OCI-M2 (cell line): ENCODE data around the gene CAMK1D.
"Not testable (repeated sequence)": the region's sequence is repeated elsewhere in the genome, so short reads cannot be mapped to it uniquely, and the experiment has no call there.

Experiments used
- DNase-seq: peaks from one replicate; lab custom pipeline; 2025; ENCODE audit not compliant: unreplicated experiment; lab: John Stamatoyannopoulos, UW

Gene CAMK1D

DNA sequence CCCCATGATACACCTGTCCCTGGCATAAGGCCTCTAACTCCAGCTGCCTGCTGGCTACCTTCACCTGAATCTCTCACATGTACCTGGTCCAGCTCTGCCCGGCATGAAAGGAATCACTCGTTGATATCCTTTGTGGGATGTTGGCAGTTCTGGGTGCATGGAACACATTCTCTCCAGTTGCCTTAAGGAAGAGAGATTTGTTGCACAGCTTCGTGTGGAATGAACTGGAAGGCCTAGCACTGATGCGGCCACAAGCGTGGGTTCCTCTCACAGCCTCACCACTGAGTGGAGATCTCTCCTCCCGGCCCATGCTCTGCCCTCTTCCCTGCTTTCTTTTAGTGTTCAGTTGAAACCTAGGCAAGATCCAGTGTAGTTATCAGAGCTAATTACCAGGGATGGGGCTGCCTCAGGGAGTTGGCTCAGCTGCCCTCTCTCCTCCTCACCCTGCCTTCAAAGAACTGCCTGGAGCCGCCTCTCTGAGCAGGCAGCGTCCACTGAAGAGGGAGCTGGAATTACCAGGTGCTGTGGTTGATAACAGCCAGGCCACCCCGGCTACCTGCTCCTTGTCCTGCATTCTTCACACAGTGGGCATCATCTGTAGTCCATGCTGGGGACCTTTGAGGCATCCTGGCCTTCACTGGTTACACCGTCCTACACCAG, 457.9 kb downstream of the CAMK1D start:
- DNase-seq = no peak

DNA sequence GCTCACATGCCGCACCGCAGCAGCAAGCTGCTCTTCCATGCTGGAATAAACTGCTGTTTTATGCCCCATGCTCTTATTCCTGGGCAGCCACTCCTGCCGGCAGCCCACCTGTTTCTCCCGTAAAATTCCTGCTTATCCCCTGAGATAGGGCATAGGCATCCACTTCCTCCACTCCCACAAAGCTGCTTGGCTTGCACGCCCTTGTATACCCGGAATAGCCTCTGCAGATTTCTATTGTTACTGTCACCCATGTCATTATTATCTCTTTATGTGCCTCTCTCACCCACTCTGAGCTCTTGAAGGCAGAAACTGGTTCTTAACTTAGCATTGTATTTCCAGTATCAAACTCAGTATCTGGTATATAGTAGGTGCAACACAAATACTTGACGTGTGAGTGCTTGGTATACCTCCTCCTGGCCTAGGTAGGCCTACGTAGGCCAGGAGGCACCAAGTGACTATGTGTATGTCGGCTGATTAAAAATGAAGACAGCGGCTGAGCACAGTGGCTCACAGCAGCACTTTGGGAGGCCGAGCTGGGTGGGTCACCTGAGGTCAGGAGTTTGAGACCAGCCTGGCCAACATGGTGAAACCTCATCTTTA, 458.8 kb downstream of the CAMK1D start:
- DNase-seq = no peak

DNA sequence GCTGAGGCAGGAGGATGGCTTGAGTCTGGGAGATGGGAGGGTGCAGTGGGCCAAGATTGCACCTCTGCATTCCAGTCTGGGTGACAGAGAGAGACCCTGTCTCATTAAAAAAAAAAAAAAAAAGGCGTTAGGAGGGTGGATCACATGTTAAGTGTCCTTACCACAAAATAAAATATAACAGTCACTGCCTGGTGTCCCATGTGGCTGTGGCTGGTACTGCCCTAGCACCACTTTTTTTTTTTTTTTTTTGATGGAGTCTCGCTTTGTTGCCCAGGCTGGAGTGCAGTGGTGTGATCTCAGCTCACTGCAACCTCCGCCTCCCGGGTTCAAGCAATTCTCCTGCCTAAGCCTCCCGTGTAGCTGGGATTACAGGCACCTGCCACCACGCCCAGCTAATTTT, 460.7 kb downstream of the CAMK1D start:
- not testable (repeated sequence) for DNase-seq

DNA sequence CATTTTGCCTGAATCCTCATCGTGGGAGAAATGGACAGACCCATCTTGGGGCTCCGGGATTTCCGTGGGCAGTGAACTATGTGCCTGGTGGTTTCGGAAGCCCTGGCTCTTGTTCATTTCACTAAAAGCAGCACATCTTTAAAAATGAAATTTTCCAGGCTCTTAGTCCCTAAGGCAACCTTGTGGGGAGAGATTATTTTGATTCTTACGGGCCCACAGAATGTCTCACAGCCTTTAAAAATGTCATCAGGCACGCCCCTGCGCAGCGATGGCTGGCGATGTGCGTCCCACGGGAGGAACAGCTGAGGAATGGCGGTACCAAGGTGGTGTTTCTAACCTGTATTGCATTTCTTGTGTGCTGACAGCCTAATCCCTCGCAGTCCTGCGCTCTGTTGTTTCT, 462.5 kb downstream of the CAMK1D start:
- DNase-seq = no peak

DNA sequence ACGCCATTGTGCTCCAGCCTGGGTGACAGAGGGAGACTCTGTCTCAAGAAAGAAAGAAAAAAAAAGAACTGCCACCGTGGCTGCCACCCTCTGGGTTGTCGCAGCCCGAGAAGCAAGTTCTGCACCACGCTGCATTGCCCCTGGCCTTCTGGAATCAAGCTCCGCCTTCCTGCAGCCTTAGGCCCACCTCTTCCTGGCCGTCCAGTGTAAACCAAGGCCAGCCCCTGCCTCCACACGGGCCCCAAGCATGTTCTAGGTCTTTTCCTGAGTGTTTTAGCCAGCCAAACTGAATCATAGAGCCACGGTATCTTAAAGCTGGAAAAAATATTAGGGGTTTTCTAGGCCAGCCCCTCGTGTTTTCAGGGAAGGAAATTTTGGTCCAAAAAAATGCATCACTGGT, 463.2 kb downstream of the CAMK1D start:
- no peak for DNase-seq

DNA sequence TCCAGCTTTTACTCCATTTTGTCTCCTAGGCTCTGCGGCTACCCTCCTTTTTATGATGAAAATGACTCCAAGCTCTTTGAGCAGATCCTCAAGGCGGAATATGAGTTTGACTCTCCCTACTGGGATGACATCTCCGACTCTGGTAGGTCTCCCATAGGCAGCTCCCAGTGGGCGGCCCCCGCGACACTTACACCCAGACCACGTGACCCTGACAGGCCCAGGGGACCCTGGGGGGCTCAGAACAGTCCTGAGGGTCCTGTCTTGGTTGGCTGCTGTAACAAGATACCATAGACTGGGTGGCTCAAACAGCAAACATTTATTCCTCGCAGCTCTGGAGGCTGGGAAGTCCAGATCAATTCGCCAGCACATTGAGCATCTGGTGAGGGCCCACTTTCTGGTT, 464.8 kb downstream of the CAMK1D start:
- no peak for DNase-seq

DNA sequence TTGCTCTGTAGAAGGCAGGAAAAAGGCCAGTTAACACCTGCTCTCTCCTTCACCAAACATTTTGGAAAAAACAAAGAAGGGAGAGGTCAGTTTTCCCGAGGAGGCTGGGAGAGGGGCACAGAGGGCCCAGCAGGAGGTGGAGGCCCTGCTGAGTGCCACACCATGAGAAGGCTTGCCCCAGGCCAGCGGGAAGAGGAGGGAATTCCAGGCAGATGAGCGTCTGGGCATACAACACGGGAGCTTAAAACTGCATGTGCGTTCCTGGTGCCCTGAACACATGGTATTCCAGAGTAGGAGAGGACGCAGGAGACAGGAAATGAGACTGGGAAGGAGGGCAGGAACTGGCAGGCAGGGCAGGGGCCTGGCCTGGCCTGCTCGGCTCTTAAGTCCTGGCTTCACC, 469.7 kb downstream of the CAMK1D start:
- DNase-seq = no peak

DNA sequence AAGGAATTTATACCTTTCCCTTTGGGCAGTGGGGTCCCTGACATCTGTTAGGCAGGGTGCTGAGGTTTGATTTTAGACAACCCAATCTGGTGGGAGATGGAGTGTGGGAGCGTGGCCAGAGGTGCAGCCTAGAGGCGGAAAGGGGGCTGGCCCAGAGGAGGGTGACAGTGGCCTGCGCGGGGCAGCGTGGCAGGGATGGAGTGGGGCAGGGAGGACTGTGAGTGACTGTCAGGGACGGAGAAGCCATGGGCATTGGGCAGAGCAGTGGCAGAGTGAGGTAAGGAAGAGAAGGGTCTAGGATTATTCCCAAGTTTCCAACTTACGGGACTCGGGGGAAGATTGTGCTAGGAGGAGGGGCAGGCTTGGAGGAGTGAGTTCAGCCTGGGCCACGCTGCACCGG, 470.3 kb downstream of the CAMK1D start:
- no peak for DNase-seq

DNA sequence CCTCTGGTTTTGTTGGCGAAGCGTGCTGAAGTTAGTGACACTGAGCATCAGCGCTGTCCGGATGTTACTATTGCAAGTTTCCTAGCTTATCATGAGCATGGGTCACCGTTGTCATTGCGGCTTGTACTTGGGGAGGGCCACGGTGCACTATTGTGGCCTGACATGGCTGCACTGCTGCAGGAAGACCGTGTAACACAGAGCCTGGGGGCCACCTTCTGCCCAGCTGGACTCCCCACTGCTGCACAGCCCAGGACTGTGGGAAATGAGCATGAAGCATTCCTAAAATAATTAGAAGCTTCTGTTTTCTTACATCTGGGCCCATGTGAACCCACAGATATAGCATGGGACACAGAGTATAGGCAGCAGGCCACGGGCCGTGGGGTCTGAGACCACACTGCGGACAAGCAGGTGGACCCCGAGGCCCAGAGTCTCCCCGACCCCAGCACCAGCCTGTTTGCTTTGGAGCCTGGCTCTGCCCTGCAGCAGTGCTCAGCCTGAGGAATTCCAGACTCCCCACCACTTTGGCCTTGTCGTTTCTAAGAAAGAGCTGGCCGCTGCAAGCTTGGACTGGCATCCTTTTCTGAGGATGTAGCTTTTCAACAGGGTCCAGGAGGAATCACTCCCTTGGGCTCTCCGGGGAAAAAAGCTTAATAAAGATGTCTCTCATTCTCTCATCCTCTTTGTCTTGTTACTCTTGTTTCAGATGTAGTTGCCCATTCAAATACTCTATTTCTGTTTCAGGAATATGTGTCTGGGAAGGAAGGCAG, 473.0 kb downstream of the CAMK1D start:
- no peak for DNase-seq

DNA sequence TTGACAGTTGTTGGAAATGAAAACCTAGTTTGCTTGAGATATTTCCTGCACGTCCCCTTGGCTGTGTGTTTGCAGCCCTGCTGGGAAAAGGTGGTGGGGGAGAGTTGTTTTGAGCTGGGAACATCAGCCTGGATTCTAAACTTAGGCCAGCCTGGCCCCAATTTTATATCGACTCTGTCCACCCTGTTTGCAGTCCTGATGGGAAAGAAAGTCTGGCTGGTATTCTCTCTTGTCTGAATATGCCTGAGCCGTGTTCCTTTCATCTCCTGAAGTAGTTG, 473.5 kb downstream of the CAMK1D start:
- no peak for DNase-seq

DNA sequence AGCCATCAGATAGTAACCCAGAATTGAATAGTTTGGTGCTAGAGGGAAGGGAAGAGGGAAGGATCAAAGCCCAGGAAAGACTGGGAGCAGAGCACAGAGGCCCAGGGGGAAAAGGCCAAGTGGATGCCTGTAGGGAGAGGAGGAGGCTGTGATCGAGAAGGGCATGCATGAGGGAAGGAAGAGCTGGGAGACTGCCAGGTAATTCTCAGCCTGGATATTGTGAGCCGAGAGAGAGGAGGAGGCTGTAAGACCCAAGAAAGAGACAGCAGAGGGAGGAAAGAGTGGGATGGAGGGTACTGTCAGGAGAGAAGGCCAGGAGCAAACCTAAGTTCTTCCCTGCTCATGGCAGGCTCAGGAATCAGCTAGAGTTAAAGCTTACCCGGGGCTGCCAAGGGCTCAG, 474.0 kb downstream of the CAMK1D start:
- no peak for DNase-seq

DNA sequence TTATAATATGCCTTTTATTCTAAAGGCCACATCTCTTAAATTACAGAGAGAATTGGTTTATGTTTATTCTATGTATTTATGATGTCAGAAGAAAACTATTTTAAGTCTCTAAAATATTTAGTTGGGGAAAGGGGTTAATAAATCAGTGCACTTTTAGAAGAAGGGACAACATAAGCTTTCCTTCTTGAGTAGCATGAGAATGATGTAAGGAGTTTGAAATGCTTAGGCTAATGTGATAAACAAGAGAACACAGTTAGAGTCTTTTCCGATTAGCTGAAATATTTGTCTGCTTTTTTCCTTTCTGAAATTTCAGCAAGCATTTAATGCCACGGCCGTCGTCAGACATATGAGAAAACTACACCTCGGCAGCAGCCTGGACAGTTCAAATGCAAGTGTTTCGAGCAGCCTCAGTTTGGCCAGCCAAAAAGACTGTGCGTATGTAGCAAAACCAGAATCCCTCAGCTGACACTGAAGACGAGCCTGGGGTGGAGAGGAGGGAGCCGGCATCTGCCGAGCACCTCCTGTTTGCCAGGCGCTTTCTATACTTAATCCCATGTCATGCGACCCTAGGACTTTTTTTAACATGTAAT, 476.0 kb downstream of the CAMK1D start:
- DNase-seq = no peak

DNA sequence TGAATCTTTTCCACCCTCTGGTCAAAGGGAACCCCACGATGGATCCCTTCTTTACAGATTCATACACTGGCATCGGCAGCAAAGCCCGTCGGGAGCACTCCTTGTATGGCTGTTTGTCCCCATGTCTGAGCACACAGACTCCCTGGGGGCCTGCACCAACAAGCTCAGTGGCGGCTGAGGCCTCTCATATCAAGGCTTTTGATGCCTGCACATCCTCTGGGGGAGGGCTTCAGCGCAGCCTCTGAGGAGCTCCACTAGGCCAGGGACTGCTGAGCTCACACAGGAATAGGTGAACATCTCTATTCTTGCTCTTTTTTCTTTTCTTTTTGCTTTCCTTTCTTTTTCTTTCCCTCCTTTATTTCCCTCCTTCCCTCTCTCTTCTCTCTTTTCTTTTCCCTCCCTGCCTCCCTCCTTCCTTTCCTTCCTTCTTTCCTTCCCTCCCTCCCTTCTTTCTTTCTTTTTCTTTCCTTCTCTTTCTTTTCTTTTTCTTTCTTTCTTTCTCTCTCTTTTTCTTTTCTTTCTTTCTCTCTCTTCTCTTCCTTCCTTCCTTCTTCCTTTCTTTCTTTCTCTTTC, 477.5 kb downstream of the CAMK1D start:
- no peak for DNase-seq

DNA sequence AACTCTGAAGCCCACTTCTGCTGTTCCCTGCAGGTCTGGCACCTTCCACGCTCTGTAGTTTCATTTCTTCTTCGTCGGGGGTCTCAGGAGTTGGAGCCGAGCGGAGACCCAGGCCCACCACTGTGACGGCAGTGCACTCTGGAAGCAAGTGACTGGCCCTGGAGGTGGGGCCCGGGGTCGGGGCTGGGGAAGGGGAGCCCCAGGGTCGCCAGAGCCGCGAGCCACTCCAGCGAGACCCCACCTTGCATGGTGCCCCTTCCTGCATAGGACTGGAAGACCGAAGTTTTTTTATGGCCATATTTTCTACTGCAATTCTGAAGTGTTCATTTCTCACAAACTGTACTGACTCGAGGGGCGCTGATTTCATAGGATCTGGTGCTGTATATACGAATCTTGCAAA, 479.4 kb downstream of the CAMK1D start:
- DNase-seq = no peak

DNA sequence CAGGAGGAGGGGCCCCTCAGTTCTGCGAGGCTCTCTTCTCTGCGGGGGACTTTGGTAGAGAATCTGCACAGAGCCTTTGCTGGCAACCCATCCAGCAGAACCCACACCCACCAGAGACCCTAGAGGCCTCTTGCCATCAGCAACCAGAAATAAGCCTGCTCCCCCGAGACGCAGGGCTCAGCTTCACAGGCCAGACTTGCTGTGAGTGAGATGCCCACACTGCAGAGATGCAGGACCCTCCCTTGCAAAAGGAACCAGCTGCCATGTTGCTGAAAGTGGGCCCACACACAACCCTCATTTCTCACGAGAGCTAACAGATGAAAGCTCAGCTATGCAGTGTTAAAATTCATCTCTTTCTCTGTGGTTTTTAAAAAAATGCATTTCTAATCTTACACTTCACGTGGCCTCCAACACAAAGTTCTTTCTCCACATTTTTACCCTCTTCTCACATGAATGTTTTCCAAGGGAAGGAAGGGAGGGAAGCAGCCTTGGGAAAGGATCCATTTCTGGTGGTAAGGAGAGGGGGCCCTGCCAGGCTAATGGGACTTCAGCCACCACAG, 480.6 kb downstream of the CAMK1D start:
- no peak for DNase-seq

DNA sequence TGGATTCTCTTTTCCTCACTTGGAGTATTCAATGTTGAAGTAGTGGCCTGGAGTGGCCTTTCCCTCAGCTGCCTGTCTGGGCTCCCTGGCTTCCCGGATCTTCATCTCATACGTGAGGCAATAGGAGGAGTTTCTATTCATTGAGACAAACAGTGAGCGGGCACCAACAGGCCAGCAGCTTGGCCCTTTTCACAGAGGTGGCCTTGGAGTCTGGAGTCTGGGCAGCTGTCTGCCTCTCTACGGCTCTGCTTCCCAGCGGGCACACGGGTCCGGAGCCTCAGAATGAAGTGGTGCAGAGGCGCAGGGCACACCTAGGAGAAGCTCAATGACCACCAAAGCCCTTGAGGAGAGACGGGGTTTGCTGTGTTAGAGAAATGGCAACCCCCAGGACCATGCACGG, 482.7 kb downstream of the CAMK1D start:
- DNase-seq = no peak

DNA sequence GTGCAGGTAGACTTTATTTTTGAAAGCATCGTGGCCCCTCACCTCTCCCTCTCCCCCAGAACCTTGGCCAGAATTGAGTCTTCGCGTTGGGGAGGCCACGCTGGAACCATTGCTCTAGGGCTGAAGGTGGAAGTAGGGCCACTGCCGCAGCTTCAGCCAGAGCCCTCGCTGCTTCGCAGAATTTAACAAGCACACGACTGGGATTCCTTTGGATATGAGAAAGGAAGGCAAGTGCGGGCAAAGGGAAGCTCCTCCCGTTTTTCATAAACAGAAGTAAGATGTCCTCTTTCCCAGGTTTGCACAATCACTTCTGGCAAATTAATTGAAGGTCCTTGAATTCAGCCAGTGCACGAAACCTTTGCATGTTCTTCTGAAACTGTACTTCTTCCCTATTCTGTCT, 484.1 kb downstream of the CAMK1D start:
- DNase-seq = no peak

DNA sequence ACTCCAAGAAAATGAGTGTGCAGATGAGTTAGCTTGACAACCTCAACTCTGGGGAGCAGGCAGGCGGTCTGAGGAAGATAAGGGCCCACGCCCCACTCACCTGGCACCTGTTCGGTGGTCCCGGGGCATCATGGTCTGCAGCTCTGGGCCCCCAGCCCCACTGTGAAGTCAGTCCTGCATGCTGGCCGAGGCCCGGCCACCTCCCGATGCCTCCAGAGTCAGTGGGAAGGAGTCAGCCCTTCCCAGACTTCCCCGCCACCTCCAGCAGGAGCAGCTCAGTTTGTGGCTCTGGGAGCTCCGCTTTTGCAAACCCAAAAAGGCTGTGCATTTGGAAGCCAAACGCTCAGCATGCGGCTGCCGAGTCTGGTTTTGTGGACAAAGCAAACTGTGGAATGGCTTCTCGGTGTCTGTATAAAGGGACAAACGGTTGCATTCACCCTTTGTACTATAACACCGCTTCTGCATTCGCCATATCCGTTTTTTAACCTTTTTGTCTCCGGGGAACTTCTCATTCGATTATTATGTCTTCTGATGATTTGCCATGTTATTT, 484.8 kb downstream of the CAMK1D start:
- no peak for DNase-seq

DNA sequence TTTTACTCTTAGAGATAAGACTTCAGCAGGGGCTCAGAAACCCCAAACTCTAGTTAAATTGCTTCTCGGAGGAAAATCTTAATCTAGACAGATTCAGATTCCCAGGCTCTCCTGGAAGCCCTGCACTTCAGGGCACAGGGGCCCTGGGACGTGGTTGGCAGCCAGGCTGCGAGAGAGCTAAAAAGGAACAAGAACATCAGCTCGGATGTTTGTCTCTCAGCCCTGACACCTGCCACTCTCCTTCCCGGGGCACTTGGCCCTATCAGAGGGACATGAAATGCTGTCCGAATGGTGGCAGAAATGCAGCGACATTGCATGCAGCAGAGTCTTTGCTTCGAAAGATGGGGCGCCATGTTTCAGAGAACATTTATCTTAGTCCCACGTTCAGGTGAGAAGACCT, 485.4 kb downstream of the CAMK1D start:
- no peak for DNase-seq

DNA sequence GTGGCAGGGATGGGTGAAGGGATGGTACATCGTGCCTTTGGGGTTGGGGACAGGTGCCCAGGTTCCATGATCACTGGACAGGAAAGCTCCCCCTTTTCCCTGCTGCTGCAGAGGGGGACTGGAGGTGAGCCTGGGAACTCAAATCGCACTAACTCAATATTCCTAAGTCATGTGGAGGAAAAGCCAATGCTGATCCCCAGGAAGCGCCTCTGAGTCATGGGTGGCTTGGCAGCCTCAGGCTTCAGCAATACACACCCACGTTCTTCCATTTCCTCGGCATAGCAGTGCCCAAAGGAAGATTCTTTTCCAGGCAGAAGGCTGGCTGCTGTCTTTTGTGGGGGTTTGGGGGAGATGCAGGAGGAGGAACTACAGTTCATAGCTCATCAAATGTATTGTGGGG, 486.4 kb downstream of the CAMK1D start:
- no peak for DNase-seq

DNA sequence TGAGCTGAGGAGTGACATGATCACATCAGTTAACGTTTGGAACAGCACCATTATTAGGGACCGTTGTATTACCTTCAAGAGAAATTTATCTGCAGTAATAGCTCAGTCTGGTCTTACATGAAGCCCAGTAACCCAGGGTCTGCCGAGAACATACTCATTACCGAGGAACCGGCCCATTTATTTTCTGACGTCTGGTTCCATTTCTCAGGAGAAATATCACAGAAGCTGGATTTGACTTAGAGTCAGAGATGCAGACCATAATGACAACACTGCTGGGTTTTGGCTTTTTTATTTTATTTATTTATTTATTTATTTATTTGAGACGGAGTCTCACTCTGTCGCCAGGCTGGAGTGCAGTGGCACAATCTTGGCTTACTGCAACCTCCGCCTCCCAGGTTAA, 489.0 kb downstream of the CAMK1D start:
- no peak for DNase-seq
